HAP-1 (cell line): Measurements from ENCODE around the gene ATG9A.

Source experiments
- DNase-seq, 2 experiments: peaks; one replicate each; pipeline ENCODE4 v3.0.0-alpha.2; 2016 to 2020; ENCODE audit warnings: low spot score in 2 of 2
- H3K27me3 ChIP-seq: fragments of 250-450 bp; sonication (Bioruptor Pico); 2 replicates; pipeline ENCODE4 v1.5.1; 2020; ENCODE audit warnings: low read depth, mild to moderate bottlenecking, moderate library complexity
- H3K36me3 ChIP-seq: fragments of 250-450 bp; sonication (Bioruptor Pico); replicated peaks from 2 replicates; pipeline ENCODE4 v1.5.1; 2020; ENCODE audit warnings: mild to moderate bottlenecking
- H3K4me1 ChIP-seq: fragments of 250-450 bp; sonication (Bioruptor Pico); 2 replicates; pipeline ENCODE4 v1.5.1; 2020; ENCODE audit warnings: mild to moderate bottlenecking
- H3K4me3 ChIP-seq: fragments of 250-450 bp; sonication (Bioruptor Pico); 2 replicates; pipeline ENCODE4 v1.5.1; 2020; ENCODE audit warnings: mild to moderate bottlenecking, moderate library complexity
- H3K9me3 ChIP-seq: fragments of 250-450 bp; sonication (Bioruptor Pico); 2 replicates; pipeline ENCODE4 v1.5.1; 2020; ENCODE audit warnings: mild to moderate bottlenecking, moderate library complexity
- in situ Hi-C: fragments of 300-500 bp; cut with MboI; formaldehyde crosslinking; loops from 3 replicates; pipeline ENCODE4 v1.14.3; 2020; ENCODE audit warnings: low sequenced_read_pairs, inconsistent platforms, mixed read lengths

Gene ATG9A

GRCh38 chr2:219248845-219249202 is 19.4 kb upstream of the ATG9A start:
- H3K27me3 ChIP-seq, result no peaks in the 10 kb centered on the region; the same call in 1 of the 2 replicates
- peaks cover 15% of the 10 kb centered on the region for H3K4me1 ChIP-seq
- peaks cover 28% of the 10 kb centered on the region for H3K36me3 ChIP-seq
- no peak overlapping the region for H3K4me3 ChIP-seq
- in situ Hi-C loops, result no loop called here
- DNase-seq, result no peak
- no peaks in the 10 kb centered on the region; the same call in none of the 2 replicates for H3K9me3 ChIP-seq

GRCh38 chr2:219247678-219248642 is 18.5 kb upstream of the ATG9A start:
- Histone ChIP-seq H3K36me3 (peaks cover 28% of the 10 kb centered on the region), H3K9me3 (no peaks in the 10 kb centered on the region; the same call in none of the 2 replicates)
- DNase-seq, result no peak

GRCh38 chr2:219246559-219246958 is 17.1 kb upstream of the ATG9A start:
- Histone ChIP-seq H3K4me1 (peaks cover 5% of the 10 kb centered on the region), H3K27me3 (no peaks in the 10 kb centered on the region), H3K4me3 (no peak overlapping the region; the same call in 1 of the 2 replicates), H3K9me3 (no peaks in the 10 kb centered on the region; the same call in none of the 2 replicates), H3K36me3 (peaks cover 26% of the 10 kb centered on the region)
- in situ Hi-C loops, result no loop called here
- no peak for DNase-seq

More at GRCh38 chr2:219247678-219248642, 18.5 kb upstream of the ATG9A start:
- no peaks in the 10 kb centered on the region for H3K27me3 ChIP-seq
- no peak overlapping the region for H3K4me3 ChIP-seq
- in situ Hi-C loops, result no loop called here
- peaks cover 14% of the 10 kb centered on the region for H3K4me1 ChIP-seq

GRCh38 chr2:219245899-219246230 is 16.4 kb upstream of the ATG9A start:
- in situ Hi-C loops, result no loop called here
- H3K36me3 ChIP-seq, result peaks cover 20% of the 10 kb centered on the region
- no peaks in the 10 kb centered on the region for H3K27me3 ChIP-seq
- peak overlapping the region; percentile 89 for H3K4me3 ChIP-seq
- no peaks in the 10 kb centered on the region; the same call in none of the 2 replicates for H3K9me3 ChIP-seq
- H3K4me1 ChIP-seq, result peaks cover 5% of the 10 kb centered on the region
- no peak for DNase-seq

GRCh38 chr2:219245148-219245898 is 15.9 kb upstream of the ATG9A start, which contains the start of the genes GLB1L and STK16:
Gene GLB1L, minus strand, starts transcription at chr2:219245444. Its CDS starts 1,871 bp downstream, at chr2:219243573.
Gene STK16, plus strand, starts transcription at chr2:219245479. Its CDS starts 521 bp downstream, at chr2:219246000.
- DNase-seq, result peak; percentile 68 to 93
- Histone ChIP-seq H3K4me3 (peak within 1 kb of the TSS; percentile 89), H3K9me3 (no peaks in the 10 kb centered on the region; the same call in none of the 2 replicates), H3K27me3 (no peaks in the 10 kb centered on the region), H3K4me1 (peaks cover 5% of the 10 kb centered on the region), H3K36me3 (peaks cover 16% of the 10 kb centered on the region)
- in situ Hi-C loops, result no loop called here

- H3K27me3 ChIP-seq, result no peaks in the 10 kb centered on the region
- in situ Hi-C loops, result no loop called here
- no peak for DNase-seq
- H3K9me3 ChIP-seq, result no peaks in the 10 kb centered on the region; the same call in none of the 2 replicates
- peak overlapping the region; percentile 89 for H3K4me3 ChIP-seq
- peaks cover 14% of the 10 kb centered on the region for H3K36me3 ChIP-seq
- peaks cover 5% of the 10 kb centered on the region for H3K4me1 ChIP-seq
Observed at GRCh38 chr2:219244789-219245147, 15.3 kb upstream of the ATG9A start.

DNA sequence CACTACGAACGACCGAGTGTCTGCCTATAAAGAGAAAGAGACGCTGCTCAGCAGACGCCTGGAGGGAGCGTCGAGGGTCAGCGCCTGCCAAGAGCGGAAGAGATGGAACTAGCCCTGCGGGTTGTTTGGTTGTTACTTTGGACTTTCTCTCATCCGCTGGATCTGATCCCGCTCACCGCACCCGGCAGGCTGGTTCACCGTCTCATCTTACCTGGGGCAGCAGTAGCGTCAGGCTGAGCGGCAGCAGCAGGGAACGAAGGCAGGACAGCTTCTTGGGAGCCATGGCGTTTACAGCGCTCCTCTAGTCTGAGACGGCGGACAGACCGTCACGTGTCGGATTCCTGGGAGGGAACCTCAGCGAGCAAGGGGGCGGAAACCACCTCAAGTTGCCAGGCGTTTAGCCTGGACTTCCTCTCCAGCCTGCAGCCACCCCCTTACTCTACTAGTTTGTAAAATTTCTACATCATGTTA is 13.9 kb upstream of the ATG9A start:
- no peak overlapping the region for H3K4me3 ChIP-seq
- in situ Hi-C loops, result no loop called here
- no peaks in the 10 kb centered on the region; the same call in none of the 2 replicates for H3K9me3 ChIP-seq
- H3K27me3 ChIP-seq, result no peaks in the 10 kb centered on the region
- peaks cover 17% of the 10 kb centered on the region for H3K36me3 ChIP-seq
- peaks cover 5% of the 10 kb centered on the region for H3K4me1 ChIP-seq
- DNase-seq, result no peak

GRCh38 chr2:219234331-219234730 is 4.9 kb upstream of the ATG9A start:
- in situ Hi-C loops, result no loop called here
- Histone ChIP-seq H3K36me3 (peaks cover 57% of the 10 kb centered on the region), H3K27me3 (no peaks in the 10 kb centered on the region), H3K4me1 (peaks cover 8% of the 10 kb centered on the region), H3K9me3 (no peaks in the 10 kb centered on the region), H3K4me3 (no peak overlapping the region)
- DNase-seq, result no peak

GRCh38 chr2:219230059-219230540 is 664 bp upstream of the ATG9A start:
- peak; percentile 12 to 60 for DNase-seq
- peak overlapping the region; percentile 68 for H3K4me3 ChIP-seq
- H3K36me3 ChIP-seq, result peaks cover 44% of the 10 kb centered on the region
- no peaks in the 10 kb centered on the region for H3K27me3 ChIP-seq
- no peaks in the 10 kb centered on the region for H3K9me3 ChIP-seq
- H3K4me1 ChIP-seq, result peaks cover 17% of the 10 kb centered on the region
- in situ Hi-C loops, result no loop called here

- H3K4me1 ChIP-seq, result peaks cover 17% of the 10 kb centered on the region
- in situ Hi-C loops, result no loop called here
Observed at GRCh38 chr2:219228911-219229304, 528 bp downstream of the ATG9A start.

DNA sequence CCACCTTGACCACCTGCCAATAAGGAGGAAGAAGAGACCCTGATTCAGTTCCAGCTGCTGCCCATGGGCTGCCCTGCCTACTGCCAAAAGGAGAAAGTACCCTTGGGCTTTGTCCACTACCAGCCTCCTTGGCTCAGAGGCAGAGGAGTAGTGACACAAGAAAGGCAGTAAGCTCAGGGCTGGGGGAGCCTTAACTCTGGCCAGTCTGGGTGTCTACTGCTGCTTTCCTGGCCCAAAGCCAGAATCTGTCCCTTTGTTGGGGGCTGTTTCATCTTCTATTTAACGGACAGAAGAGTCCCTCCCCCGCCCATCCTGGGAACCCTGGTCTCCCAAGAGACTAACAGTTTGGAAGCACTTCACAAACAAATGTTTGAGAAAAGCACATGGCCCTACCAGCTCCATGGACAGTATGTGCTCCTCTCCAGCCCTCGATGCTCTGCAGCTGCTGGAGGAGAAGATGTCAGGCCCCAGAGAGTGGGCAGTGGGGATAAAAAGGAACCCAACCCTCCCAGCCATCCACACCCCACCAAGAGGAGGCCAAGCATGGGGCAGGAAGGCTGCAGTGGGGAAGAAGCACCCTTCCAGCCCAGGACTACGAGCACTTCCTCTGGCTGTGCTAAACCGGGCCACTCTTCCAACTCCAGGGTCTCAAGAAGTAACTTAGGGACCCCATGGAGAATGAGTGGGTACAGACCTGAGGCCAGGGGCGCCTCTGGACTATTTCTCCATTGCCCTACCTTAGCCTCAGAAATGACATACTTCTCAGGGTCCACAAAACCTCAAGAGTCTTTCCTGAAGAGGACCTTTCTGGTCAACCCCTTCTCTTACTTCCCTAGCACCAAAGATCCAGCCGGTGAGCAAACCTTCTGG is 1.2 kb downstream of the ATG9A start:
- in situ Hi-C loops, result no loop called here
- H3K36me3 ChIP-seq, result peaks cover 44% of the 10 kb centered on the region
- DNase-seq, result peak in 1 of 2 experiments; percentile 52
- H3K9me3 ChIP-seq, result no peaks in the 10 kb centered on the region
- peak overlapping the region; percentile 68 for H3K4me3 ChIP-seq
- no peaks in the 10 kb centered on the region for H3K27me3 ChIP-seq
- peaks cover 17% of the 10 kb centered on the region for H3K4me1 ChIP-seq

More at GRCh38 chr2:219228911-219229304, 528 bp downstream of the ATG9A start:
- no peaks in the 10 kb centered on the region for H3K27me3 ChIP-seq
- peaks cover 44% of the 10 kb centered on the region for H3K36me3 ChIP-seq
- H3K4me3 ChIP-seq, result peak overlapping the region; percentile 68
- DNase-seq, result no peak
- no peaks in the 10 kb centered on the region for H3K9me3 ChIP-seq

DNA sequence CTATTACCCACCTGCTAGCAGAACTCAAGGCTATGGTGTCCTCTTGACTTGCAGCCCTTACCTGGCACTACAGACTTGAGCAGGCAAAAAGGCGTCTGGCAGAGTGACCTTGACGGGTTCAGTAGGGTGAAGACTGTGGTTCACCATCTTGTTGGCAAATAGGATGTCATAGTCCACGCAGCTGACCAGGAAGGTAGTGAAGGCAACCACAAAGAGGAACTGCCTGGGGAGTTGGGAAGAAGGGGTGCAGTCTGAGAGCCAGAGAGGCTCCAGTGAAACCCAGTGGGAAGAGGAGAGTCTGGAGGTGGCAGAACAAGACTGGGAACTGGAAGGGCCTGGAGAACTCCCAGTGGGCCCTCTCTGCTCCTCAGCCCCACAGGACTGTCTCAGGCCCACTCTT is 4.1 kb downstream of the ATG9A start:
- peaks cover 9% of the 10 kb centered on the region for H3K4me1 ChIP-seq
- H3K9me3 ChIP-seq, result no peaks in the 10 kb centered on the region
- H3K27me3 ChIP-seq, result no peaks in the 10 kb centered on the region
- no peak overlapping the region for H3K4me3 ChIP-seq
- DNase-seq, result no peak
- H3K36me3 ChIP-seq, result peaks cover 57% of the 10 kb centered on the region
- in situ Hi-C loops, result no loop called here
